ENCODE measurements around the gene WDR77. TPM values are rescaled to one million over a fixed set of nuclear protein-coding genes. Genes with fewer than 3 reads are reported as not detected.
A peak's percentile ranks its signal among the peaks of the same experiment; 100 is the strongest.

WDR77 gene
- total RNA-seq, 1 donor from 2014 or later, result 22.7 TPM

GRCh38 chr1:111402083-111402482 lies 47.0 kb downstream of the WDR77 start:
- no peak for DNase-seq (ENCODE audit: extremely low spot score, unreplicated experiment)
- no peak overlapping the region for H3K4me3 Mint-ChIP-seq (ENCODE audit: unreplicated experiment)
- no peaks in the 10 kb centered on the region for H3K4me1 Mint-ChIP-seq (ENCODE audit: unreplicated experiment)
- H3K36me3 Mint-ChIP-seq (ENCODE audit: unreplicated experiment), result no peaks in the 10 kb centered on the region
- H3K27ac Mint-ChIP-seq (ENCODE audit: unreplicated experiment), result no peak overlapping the region
- TF ChIP-seq CTCF (IDR thresholded peaks at IDR 0.05), result no peak
- peaks cover 4% of the 10 kb centered on the region for H3K9me3 Mint-ChIP-seq (ENCODE audit: unreplicated experiment)
- H3K27me3 Mint-ChIP-seq (ENCODE audit: unreplicated experiment), result peaks cover 50% of the 10 kb centered on the region

- peak; percentile 76 for TF ChIP-seq CTCF (IDR thresholded peaks at IDR 0.05)
- Mint-ChIP-seq H3K27me3 (ENCODE audit: unreplicated experiment) (peaks cover 55% of the 10 kb centered on the region), H3K36me3 (ENCODE audit: unreplicated experiment) (no peaks in the 10 kb centered on the region), H3K4me1 (ENCODE audit: unreplicated experiment) (no peaks in the 10 kb centered on the region), H3K4me3 (ENCODE audit: unreplicated experiment) (no peak overlapping the region), H3K27ac (ENCODE audit: unreplicated experiment) (no peak overlapping the region), H3K9me3 (ENCODE audit: unreplicated experiment) (peaks cover 4% of the 10 kb centered on the region)
- no peak for DNase-seq (ENCODE audit: extremely low spot score, unreplicated experiment)
Observed at GRCh38 chr1:111399792-111400610, 49.1 kb downstream of the WDR77 start.

- no peak for TF ChIP-seq CTCF (IDR thresholded peaks at IDR 0.05)
- no peaks in the 10 kb centered on the region for H3K4me1 Mint-ChIP-seq (ENCODE audit: unreplicated experiment)
- H3K4me3 Mint-ChIP-seq (ENCODE audit: unreplicated experiment), result no peak overlapping the region
- DNase-seq (ENCODE audit: extremely low spot score, unreplicated experiment), result no peak
- no peaks in the 10 kb centered on the region for H3K36me3 Mint-ChIP-seq (ENCODE audit: unreplicated experiment)
- no peaks in the 10 kb centered on the region for H3K9me3 Mint-ChIP-seq (ENCODE audit: unreplicated experiment)
- no peak overlapping the region for H3K27ac Mint-ChIP-seq (ENCODE audit: unreplicated experiment)
- H3K27me3 Mint-ChIP-seq (ENCODE audit: unreplicated experiment), result peaks cover 36% of the 10 kb centered on the region
Observed at GRCh38 chr1:111392460-111392945, 56.6 kb downstream of the WDR77 start.

- no peak overlapping the region for H3K4me3 Mint-ChIP-seq (ENCODE audit: unreplicated experiment)
- TF ChIP-seq CTCF (IDR thresholded peaks at IDR 0.05), result no peak
Observed at GRCh38 chr1:111392042-111392441, 57.0 kb downstream of the WDR77 start.

More at GRCh38 chr1:111392042-111392441, 57.0 kb downstream of the WDR77 start:
- H3K36me3 Mint-ChIP-seq (ENCODE audit: unreplicated experiment), result no peaks in the 10 kb centered on the region
- no peaks in the 10 kb centered on the region for H3K9me3 Mint-ChIP-seq (ENCODE audit: unreplicated experiment)
- H3K4me1 Mint-ChIP-seq (ENCODE audit: unreplicated experiment), result no peaks in the 10 kb centered on the region
- peaks cover 31% of the 10 kb centered on the region for H3K27me3 Mint-ChIP-seq (ENCODE audit: unreplicated experiment)
- no peak overlapping the region for H3K27ac Mint-ChIP-seq (ENCODE audit: unreplicated experiment)
- no peak for DNase-seq (ENCODE audit: extremely low spot score, unreplicated experiment)

Other genes with a start within 250 kb of the WDR77 start
- not detected in 2 replicates for gene DENND2D, start 248.6 kb downstream of the WDR77 start, total RNA-seq
- gene CHI3L2, start 221.5 kb downstream of the WDR77 start, total RNA-seq, result not detected in 2 replicates
- not detected in 2 replicates for gene CHIA, start 158.4 kb downstream of the WDR77 start, total RNA-seq
- 1.1 and 1.6 TPM in 2 replicates for gene OVGP1, start 21.5 kb downstream of the WDR77 start, total RNA-seq
- gene ATP5PB, start 208 bp upstream of the WDR77 start, total RNA-seq, result 185 and 187 TPM in 2 replicates
- 0.34 and 0.70 TPM in 2 replicates for gene C1orf162, start 24.7 kb upstream of the WDR77 start, total RNA-seq
- not detected in 2 replicates for gene ADORA3, start 54.4 kb upstream of the WDR77 start, total RNA-seq
- gene TMIGD3, start 54.4 kb upstream of the WDR77 start, total RNA-seq, result not detected in 2 replicates
- 48.3 and 51.0 TPM in 2 replicates for gene RAP1A, start 170.5 kb upstream of the WDR77 start, total RNA-seq

Data from osteocyte (in vitro differentiated cells).